ENCODE results near the gene TOP2A.

TOP2A gene

DNA sequence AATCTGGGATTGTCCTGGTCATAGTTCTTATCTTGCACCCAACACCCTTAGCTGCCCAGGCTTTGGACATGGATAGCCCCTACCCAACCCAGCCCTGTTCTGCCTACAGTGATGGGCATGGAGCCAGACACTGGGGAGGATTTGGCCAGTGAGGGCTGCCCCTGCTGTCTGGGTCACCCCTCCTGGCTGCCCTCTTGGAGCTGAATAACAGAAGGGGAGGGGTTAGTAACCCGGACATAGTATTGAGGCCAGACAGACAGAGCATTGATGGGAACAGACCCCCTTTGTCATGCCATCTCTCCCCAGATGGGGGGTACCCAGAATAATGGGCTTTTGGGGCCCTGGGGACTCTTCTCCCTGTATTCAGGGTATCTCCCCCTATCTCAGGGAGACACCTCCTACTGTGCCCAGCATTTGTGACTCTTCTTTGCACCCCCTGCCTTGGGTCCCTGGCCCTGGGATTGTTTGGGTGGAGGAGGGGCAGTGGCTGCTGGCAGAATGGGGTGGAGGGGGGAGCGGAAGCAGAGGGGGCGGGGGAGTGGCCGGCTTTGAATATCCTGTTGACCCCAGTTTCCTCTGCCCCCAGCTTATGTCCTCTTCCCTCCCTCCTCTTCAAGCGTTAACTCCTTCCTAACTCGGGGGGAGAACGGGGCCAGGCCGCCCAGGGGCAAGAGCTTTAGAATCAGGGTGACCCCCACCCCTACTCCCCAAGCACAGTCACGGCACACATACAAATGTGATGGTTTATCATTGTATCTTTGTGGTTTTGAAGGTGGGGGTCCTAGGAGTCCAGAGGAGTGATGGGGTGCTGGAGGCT is 70.2 kb downstream of the TOP2A start:
- no peak overlapping the region for H3K4me3 ChIP-seq (ENCODE audit: low read depth, low read length)
- TF ChIP-seq, protein P1, sequence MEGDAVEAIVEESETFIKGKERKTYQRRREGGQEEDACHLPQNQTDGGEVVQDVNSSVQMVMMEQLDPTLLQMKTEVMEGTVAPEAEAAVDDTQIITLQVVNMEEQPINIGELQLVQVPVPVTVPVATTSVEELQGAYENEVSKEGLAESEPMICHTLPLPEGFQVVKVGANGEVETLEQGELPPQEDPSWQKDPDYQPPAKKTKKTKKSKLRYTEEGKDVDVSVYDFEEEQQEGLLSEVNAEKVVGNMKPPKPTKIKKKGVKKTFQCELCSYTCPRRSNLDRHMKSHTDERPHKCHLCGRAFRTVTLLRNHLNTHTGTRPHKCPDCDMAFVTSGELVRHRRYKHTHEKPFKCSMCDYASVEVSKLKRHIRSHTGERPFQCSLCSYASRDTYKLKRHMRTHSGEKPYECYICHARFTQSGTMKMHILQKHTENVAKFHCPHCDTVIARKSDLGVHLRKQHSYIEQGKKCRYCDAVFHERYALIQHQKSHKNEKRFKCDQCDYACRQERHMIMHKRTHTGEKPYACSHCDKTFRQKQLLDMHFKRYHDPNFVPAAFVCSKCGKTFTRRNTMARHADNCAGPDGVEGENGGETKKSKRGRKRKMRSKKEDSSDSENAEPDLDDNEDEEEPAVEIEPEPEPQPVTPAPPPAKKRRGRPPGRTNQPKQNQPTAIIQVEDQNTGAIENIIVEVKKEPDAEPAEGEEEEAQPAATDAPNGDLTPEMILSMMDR (IDR thresholded peaks at IDR 0.05; ENCODE audit: low read depth, low read length, missing control alignments): no peak
- no peak for DNase-seq (ENCODE audit: low read depth)

DNA sequence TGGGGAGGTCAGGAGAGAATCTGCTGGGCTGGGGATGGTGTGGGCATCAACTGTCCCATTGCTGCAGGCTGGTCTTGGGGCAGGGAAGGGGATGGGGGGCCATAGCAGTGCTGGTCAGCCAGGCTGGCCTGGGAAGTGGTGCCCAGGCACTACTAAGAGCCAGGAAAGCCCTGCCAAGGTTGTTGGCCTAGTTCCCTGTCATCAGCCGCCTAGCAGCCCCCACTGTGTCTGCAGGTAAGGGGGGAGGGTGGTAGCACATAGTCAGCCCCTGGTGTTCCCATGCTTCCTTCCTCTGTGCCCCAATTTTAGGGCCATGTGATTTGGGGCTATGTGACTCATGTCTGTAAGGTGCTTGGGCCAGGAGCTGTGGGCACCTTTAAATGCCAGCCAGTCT is 70.9 kb downstream of the TOP2A start:
- DNase-seq (ENCODE audit: low read depth): no peak
- H3K4me3 ChIP-seq (ENCODE audit: low read depth, low read length): no peak overlapping the region
- TF ChIP-seq, protein P1 (IDR thresholded peaks at IDR 0.05; ENCODE audit: low read depth, low read length, missing control alignments): no peak

DNA sequence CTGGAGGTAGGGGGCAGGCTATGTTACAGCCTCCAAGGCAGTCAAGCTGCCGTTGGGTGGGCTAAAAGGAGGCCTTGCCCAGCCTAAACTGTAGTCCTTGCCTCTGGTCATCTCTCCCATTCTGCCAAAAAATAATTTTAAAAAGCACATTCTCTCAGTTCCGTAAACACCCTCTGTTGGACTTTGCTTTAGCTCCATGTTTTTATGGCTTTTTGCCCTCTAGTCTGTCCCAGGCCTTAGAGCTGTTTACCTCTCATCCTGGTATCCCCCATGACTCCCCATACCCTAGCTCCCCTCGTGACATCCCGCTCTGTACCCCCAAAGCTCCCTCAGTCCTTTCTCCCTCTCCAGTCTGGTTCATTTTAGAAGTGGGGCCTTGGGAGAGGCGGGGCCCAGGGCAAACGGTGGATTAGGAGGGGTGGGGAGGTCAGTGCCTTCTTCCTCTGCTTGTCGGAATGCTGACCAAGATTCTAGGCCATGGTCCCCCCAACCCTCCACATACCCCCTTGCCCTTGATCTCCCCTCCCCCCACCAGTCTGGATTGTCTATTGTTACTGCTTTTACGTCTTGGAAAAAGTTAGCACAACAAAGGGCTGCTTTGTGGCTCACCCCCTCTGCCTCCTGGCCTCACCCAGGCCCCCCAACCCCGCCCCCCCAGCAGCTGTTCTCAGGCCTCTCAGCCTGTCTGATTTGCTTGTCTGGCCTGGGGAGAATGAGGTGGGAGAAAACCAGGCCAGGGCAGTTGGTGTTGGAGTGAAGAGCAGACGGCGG is 71.5 kb downstream of the TOP2A start:
- TF ChIP-seq, protein P1 (IDR thresholded peaks at IDR 0.05; ENCODE audit: low read depth, low read length, missing control alignments): no peak
- no peak for DNase-seq (ENCODE audit: low read depth)
- H3K4me3 ChIP-seq (ENCODE audit: low read depth, low read length): no peak overlapping the region

DNA sequence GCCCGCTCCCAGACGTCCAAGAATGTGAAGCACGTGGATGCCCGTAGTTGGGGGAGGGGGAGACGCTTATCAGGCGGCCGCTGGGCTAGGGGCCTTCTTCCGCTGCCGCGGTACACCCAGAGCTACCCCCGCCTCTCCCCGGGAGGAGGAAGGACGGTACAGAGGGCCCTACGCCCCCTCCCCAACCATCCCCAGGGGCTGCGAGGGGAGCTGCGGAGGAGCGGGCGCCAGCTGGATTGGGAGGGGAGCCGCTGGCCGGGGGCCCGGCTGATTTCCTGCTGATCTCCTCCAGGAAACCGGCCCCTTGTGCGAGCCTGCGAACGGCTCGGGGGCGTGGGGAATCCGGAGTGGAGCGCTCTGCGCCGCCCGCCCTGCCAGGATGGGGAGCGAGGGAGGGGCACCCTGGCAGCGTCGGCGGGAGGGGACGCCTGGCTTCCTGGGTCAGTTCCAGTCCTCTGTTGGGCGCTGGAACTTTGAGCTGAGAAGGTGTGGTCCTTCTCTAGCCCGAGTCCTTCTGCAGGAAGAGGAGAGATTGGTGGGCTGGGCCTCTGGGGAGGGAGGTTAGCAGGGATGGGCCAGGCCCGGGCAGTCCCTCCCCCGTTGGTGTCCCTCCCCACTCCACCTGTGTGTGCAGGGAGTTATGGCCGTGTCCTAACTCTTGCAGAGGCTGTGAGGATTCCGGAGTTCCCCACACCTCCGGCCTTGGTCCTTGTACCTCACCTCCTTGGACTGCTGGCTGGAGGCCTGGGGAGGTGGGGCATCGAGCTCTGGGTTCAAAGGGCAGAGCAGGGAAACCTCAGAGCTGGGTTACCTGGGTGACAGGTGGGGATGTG is 72.3 kb downstream of the TOP2A start:
- DNase-seq (ENCODE audit: low read depth): no peak
- TF ChIP-seq, protein P1 (IDR thresholded peaks at IDR 0.05; ENCODE audit: low read depth, low read length, missing control alignments): no peak
- no peak overlapping the region for H3K4me3 ChIP-seq (ENCODE audit: low read depth, low read length)

DNA sequence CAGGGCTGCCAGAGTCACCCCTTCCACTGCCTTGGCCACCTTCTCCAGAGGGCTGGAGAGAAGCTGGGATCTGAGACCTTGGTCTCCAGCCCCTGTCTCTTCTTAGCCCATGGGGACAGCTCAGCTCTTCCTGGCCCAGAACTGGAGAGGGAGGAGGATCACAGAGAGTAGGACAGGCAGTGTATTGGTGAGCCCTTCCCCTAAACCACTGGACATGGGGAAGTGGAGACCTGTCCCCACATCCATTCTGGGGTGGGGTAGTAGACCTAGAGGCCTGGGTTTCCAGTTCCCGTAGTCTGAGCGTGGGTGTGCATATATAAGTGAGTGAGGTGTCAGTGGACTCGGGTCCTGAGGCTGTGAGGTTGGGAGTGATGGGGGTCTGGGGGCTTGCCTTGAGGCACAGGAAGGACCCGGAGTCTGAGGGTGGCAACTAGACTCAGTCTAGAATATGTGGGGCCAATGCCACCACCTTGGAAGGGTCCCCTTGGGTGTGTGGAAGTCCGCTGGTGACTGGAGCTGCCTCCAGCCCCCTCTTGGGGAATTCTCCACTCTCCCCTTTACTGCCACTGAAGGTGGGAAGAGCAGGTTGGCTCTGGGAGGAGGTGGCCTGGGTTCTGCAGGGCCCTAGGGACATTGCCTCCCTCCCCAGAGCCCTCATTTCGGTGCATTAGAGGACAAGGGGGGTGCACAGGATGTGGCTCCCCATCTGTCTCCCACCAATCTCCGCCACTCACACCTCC is 73.1 kb downstream of the TOP2A start:
- no peak for DNase-seq (ENCODE audit: low read depth)
- TF ChIP-seq, protein P1 (IDR thresholded peaks at IDR 0.05; ENCODE audit: low read depth, low read length, missing control alignments): no peak
- H3K4me3 ChIP-seq (ENCODE audit: low read depth, low read length): no peak overlapping the region
